DND-41 (cell line): Measurements from ENCODE around the gene ANKMY1.
A peak's percentile ranks its signal among the peaks of the same experiment; 100 is the strongest.

Experiments used
- ATAC-seq: fragments of 200-7000 bp; cut with Tn5 transposase; 3 replicates; pipeline ENCODE4 v1.9.1; 2021; ENCODE audit warnings: low read depth; ENCODE audit not compliant: insufficient read depth
- DNase-seq: peaks from one replicate; pipeline ENCODE4 v3.0.0-alpha.2; 2020
- H2AFZ ChIP-seq: 2 replicates; pipeline ENCODE4 v1.6.0; 2012; ENCODE audit warnings: low read depth, low read length
- H3K27ac ChIP-seq: 2 replicates; pipeline ENCODE4 v1.5.1; 2012; ENCODE audit warnings: low read length, inconsistent platforms
- H3K27me3 ChIP-seq: fragments of 200-600 bp; sonication (generic); 2 replicates; pipeline ENCODE4 v1.6.0; 2012; ENCODE audit warnings: low read length, mild to moderate bottlenecking, inconsistent platforms; ENCODE audit not compliant: insufficient read depth, poor library complexity
- H3K36me3 ChIP-seq: 2 replicates; pipeline ENCODE4 v1.5.1; 2012; ENCODE audit warnings: low read length, inconsistent platforms; ENCODE audit not compliant: insufficient read depth
- H3K4me1 ChIP-seq: 2 replicates; pipeline ENCODE4 v1.5.1; 2012; ENCODE audit warnings: mild to moderate bottlenecking, low read length; ENCODE audit not compliant: insufficient read depth
- H3K4me2 ChIP-seq: 2 replicates; pipeline ENCODE4 v1.6.0; 2012; ENCODE audit warnings: mild to moderate bottlenecking, moderate library complexity, low read length, inconsistent platforms; ENCODE audit not compliant: insufficient read depth
- H3K4me3 ChIP-seq, 2 experiments: fragments of 200-600 bp in 1 of 2; shearing (Covaris generic) in 1 of 2; 2 replicates each; pipeline ENCODE4 v1.5.1; 2012 to 2016; ENCODE audit warnings: inconsistent platforms in 2 of 2, low read length in 2 of 2, mild to moderate bottlenecking in 2 of 2, low read depth in 1 of 2, moderate library complexity in 1 of 2
- H3K79me2 ChIP-seq: 2 replicates; pipeline ENCODE4 v1.6.0; 2012; ENCODE audit warnings: low read length, inconsistent platforms; ENCODE audit not compliant: insufficient read depth
- H3K9ac ChIP-seq: 2 replicates; pipeline ENCODE4 v1.6.0; 2012; ENCODE audit warnings: low read depth, mild to moderate bottlenecking, inconsistent platforms, low read length, moderate library complexity
- H3K9me3 ChIP-seq: 2 replicates; pipeline ENCODE4 v1.5.1; 2012; ENCODE audit warnings: low read length, moderate library complexity, mild to moderate bottlenecking, inconsistent platforms; ENCODE audit not compliant: insufficient read depth, severe bottlenecking
- H4K20me1 ChIP-seq: 2 replicates; pipeline ENCODE4 v1.6.0; 2012; ENCODE audit warnings: low read length; ENCODE audit not compliant: insufficient read depth
- EZH2 ChIP-seq: IDR thresholded peaks from 3 replicates; pipeline ENCODE4 v1.6.1; 2012; ENCODE audit warnings: borderline replicate concordance, low read depth, mild to moderate bottlenecking, moderate library complexity, low read length, inconsistent platforms; ENCODE audit not compliant: severe bottlenecking
- TF ChIP-seq, protein P1 (sequence below): IDR thresholded peaks from 2 replicates; pipeline ENCODE4 v1.5.1; 2012; ENCODE audit warnings: borderline replicate concordance, low read length, moderate library complexity, mild to moderate bottlenecking; ENCODE audit not compliant: poor library complexity, severe bottlenecking; ENCODE audit errors: extremely low read depth

ANKMY1 gene

DNA sequence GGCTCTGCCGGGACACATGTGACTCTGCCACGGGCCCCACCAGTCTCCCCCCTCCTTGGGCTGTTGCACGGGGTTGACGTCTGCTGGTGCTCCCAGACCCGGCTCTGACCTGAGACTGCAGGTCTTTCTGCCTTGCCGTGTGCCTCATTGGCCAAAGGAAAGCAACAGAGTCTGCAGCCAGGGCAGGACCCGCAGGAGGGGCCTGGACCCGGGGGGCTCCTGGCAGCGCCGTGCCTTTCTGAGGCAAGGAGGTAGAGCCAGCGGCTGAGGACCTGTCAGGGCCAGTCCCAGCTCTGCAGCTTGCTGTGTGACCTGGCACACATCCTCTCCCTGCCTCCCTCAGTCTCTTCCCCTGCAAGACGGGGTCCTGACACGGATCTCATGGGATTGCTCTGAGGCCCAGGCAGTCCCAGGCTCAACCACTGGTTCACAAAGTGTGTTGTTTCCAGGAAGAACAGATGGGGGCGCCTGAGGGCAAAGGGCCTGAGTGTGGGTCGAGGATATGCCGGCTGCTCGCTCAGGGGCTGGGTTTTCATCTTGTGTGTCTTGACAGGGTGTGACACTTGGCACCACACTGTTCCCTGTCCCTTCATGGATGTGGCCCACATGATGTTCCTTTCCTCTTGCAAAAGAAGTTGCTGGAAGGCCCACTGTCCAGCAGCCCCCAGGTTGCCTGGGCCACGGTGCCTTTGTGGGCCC is 37.7 kb upstream of the ANKMY1 start:
- peaks cover 40% of the 10 kb centered on the region for H3K79me2 ChIP-seq
- H3K4me2 ChIP-seq, result no peak overlapping the region
- H3K4me3 ChIP-seq, result no peak overlapping the region
- no peak overlapping the region for H2AFZ ChIP-seq
- no peaks in the 10 kb centered on the region for H3K27me3 ChIP-seq
- peak; percentile 57; the same call in 2 of the 3 replicates for ATAC-seq
- peak; percentile 33 for DNase-seq
- H3K9me3 ChIP-seq, result no peaks in the 10 kb centered on the region
- peaks cover 87% of the 10 kb centered on the region for H3K36me3 ChIP-seq
- H4K20me1 ChIP-seq, result peaks cover 81% of the 10 kb centered on the region
- no peaks in the 10 kb centered on the region for H3K4me1 ChIP-seq
- no peak for TF ChIP-seq EZH2
- TF ChIP-seq, protein P1, sequence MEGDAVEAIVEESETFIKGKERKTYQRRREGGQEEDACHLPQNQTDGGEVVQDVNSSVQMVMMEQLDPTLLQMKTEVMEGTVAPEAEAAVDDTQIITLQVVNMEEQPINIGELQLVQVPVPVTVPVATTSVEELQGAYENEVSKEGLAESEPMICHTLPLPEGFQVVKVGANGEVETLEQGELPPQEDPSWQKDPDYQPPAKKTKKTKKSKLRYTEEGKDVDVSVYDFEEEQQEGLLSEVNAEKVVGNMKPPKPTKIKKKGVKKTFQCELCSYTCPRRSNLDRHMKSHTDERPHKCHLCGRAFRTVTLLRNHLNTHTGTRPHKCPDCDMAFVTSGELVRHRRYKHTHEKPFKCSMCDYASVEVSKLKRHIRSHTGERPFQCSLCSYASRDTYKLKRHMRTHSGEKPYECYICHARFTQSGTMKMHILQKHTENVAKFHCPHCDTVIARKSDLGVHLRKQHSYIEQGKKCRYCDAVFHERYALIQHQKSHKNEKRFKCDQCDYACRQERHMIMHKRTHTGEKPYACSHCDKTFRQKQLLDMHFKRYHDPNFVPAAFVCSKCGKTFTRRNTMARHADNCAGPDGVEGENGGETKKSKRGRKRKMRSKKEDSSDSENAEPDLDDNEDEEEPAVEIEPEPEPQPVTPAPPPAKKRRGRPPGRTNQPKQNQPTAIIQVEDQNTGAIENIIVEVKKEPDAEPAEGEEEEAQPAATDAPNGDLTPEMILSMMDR, result peak; percentile 50
- H3K9ac ChIP-seq, result no peak overlapping the region
- no peak overlapping the region for H3K27ac ChIP-seq

- no peak overlapping the region for H3K4me3 ChIP-seq
- peaks cover 88% of the 10 kb centered on the region for H3K36me3 ChIP-seq
- H3K4me1 ChIP-seq, result no peaks in the 10 kb centered on the region
- H4K20me1 ChIP-seq, result peaks cover 84% of the 10 kb centered on the region
- H3K4me2 ChIP-seq, result no peak overlapping the region
- no peak overlapping the region for H2AFZ ChIP-seq
- no peaks in the 10 kb centered on the region for H3K9me3 ChIP-seq
- DNase-seq (no peak), ATAC-seq (no peak)
- H3K27me3 ChIP-seq, result no peaks in the 10 kb centered on the region
- H3K9ac ChIP-seq, result no peak overlapping the region
- H3K27ac ChIP-seq, result no peak overlapping the region
- H3K79me2 ChIP-seq, result peaks cover 48% of the 10 kb centered on the region
- no peak for TF ChIP-seq EZH2
- TF ChIP-seq, protein P1, result no peak
These were observed 37.0 kb upstream of the ANKMY1 start for GRCh38 chr2:240594511-240595380.

DNA sequence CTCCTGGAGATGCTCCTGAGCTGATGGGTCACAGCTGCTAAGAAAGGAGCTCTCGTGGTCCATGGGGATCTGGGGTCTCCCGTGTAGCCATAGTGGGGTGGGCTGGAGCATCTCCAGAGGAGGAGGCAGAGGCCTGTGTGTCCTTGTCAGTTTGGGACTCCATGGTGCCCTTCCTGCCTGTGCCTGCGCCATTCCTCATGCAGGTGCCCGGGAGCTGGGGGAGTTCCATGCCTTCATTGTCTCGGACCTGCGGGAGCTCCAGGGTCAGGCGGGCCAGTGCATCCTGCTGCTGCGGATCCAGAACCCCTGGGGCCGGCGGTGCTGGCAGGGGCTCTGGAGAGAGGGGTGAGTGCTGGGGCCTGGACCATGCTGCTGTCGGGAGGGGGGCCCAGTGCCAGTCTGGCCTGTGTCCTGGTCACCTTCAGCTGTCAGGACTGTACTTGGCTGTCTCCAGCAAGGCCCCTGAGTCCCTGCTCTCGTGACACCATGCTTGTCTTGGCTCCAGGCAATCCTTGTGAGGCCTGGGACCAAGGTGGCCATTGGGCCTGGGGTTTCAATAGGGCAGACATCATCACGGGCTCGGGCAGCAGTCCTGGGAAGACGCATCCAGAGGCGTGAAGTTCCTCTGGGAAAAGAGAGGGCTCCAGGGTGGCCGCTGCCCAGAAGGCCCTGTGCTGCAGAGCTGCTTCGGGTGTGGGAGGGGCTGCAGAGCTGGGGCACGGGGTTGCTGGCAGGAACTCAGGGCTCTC is 36.1 kb upstream of the ANKMY1 start:
- Histone ChIP-seq H3K4me3 (no peak overlapping the region), H3K79me2 (peaks cover 56% of the 10 kb centered on the region), H3K27me3 (no peaks in the 10 kb centered on the region), H3K27ac (no peak overlapping the region), H4K20me1 (peaks cover 93% of the 10 kb centered on the region), H3K4me2 (no peak overlapping the region), H3K9me3 (no peaks in the 10 kb centered on the region), H2AFZ (no peak overlapping the region), H3K9ac (no peak overlapping the region), H3K4me1 (peaks cover 4% of the 10 kb centered on the region; the same call in 1 of the 2 replicates), H3K36me3 (peaks cover 94% of the 10 kb centered on the region)
- no peak for TF ChIP-seq EZH2
- TF ChIP-seq, protein P1, result no peak
- DNase-seq, result no peak
- no peak for ATAC-seq
